ENCODE data around the gene ALPK1. TPM values are rescaled to one million over a fixed set of nuclear protein-coding genes. Genes with fewer than 3 reads are reported as not detected.

ALPK1 gene
- polyA plus RNA-seq, 1 of the 3 experiments (the other 2 are of a cell fraction) = 2.8 TPM

DNA sequence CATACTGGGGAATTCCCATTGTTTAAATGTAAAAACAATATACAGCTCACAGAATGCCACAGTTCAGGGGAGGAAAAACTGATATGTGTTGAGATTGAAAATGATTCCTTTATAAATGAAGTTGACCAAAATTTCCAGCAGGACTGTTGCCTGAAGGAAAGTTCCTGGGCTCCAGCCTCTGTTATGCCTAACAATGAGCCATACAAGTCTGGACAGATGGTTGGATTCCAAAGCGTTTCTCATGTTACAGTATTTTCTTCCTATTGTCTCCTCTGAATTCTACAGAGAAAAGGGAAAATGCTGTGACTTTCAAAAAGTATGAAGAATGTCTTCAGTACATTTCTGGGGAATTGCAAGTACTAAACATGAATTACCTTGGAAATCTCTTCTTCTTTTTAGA lies 73.3 kb downstream of the ALPK1 start:
- Histone ChIP-seq H3K36me3 (replicated peaks in 1 of 2; ENCODE audit: control insufficient read depth in 1 of 2, insufficient read depth in 2 of 2, low read length in 1 of 2) (no peaks in the 10 kb centered on the region), H3K9ac (no peak overlapping the region), H3K9me2 (no peaks in the 10 kb centered on the region), H3K27me3 (ENCODE audit: insufficient read depth) (no peaks in the 10 kb centered on the region), H3K79me2 (ENCODE audit: insufficient read depth) (no peaks in the 10 kb centered on the region), H3K27ac (ENCODE audit: low read depth in 2 of 2, low read length in 1 of 2) (no peak overlapping the region), H3F3A (replicated peaks; ENCODE audit: insufficient read depth) (no peaks in the 10 kb centered on the region), H3K4me3 (ENCODE audit: low read depth in 2 of 2, low read length in 1 of 2) (no peak overlapping the region), H4K20me1 (ENCODE audit: insufficient read depth) (no peaks in the 10 kb centered on the region), H3K9me3 (no peaks in the 10 kb centered on the region), H3K4me2 (no peak overlapping the region), H3K4me1 (ENCODE audit: control insufficient read depth in 1 of 2, insufficient read depth in 2 of 2, low read depth in 1 of 2, low read length in 1 of 2) (no peaks in the 10 kb centered on the region), H2AFZ (ENCODE audit: low read depth) (no peak overlapping the region)
- DNase-seq = no peak
- TF ChIP-seq, protein P1, sequence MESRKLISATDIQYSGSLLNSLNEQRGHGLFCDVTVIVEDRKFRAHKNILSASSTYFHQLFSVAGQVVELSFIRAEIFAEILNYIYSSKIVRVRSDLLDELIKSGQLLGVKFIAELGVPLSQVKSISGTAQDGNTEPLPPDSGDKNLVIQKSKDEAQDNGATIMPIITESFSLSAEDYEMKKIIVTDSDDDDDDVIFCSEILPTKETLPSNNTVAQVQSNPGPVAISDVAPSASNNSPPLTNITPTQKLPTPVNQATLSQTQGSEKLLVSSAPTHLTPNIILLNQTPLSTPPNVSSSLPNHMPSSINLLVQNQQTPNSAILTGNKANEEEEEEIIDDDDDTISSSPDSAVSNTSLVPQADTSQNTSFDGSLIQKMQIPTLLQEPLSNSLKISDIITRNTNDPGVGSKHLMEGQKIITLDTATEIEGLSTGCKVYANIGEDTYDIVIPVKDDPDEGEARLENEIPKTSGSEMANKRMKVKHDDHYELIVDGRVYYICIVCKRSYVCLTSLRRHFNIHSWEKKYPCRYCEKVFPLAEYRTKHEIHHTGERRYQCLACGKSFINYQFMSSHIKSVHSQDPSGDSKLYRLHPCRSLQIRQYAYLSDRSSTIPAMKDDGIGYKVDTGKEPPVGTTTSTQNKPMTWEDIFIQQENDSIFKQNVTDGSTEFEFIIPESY (IDR thresholded peaks at IDR 0.05; ENCODE audit: borderline replicate concordance, low read depth) = no peak
- TF ChIP-seq RCOR1 (IDR thresholded peaks at IDR 0.05; ENCODE audit: low read length) (no peak), FOSL2 (IDR thresholded peaks at IDR 0.05; ENCODE audit: borderline replicate concordance, low read depth) (no peak), SIN3A (IDR thresholded peaks at IDR 0.05; ENCODE audit: borderline replicate concordance, low read depth, low read length) (no peak), MXI1 (IDR thresholded peaks at IDR 0.05; ENCODE audit: low read depth, low read length) (no peak), GABPA (IDR thresholded peaks at IDR 0.05; ENCODE audit: low read depth) (no peak), TEAD4 (IDR thresholded peaks at IDR 0.05; ENCODE audit: borderline replicate concordance, insufficient read depth) (no peak), RXRA (IDR thresholded peaks at IDR 0.05; ENCODE audit: borderline replicate concordance, low read depth) (no peak), RFX5 (IDR thresholded peaks at IDR 0.05; ENCODE audit: low read length) (no peak), RAD21 (IDR thresholded peaks at IDR 0.05; ENCODE audit: low read length) (no peak), MEF2A (IDR thresholded peaks at IDR 0.05; ENCODE audit: borderline replicate concordance, low read depth) (no peak), NFIC (IDR thresholded peaks at IDR 0.05; ENCODE audit: borderline replicate concordance) (no peak), FOXM1 (IDR thresholded peaks at IDR 0.05; ENCODE audit: low read depth) (no peak)
- TF ChIP-seq, protein P2, sequence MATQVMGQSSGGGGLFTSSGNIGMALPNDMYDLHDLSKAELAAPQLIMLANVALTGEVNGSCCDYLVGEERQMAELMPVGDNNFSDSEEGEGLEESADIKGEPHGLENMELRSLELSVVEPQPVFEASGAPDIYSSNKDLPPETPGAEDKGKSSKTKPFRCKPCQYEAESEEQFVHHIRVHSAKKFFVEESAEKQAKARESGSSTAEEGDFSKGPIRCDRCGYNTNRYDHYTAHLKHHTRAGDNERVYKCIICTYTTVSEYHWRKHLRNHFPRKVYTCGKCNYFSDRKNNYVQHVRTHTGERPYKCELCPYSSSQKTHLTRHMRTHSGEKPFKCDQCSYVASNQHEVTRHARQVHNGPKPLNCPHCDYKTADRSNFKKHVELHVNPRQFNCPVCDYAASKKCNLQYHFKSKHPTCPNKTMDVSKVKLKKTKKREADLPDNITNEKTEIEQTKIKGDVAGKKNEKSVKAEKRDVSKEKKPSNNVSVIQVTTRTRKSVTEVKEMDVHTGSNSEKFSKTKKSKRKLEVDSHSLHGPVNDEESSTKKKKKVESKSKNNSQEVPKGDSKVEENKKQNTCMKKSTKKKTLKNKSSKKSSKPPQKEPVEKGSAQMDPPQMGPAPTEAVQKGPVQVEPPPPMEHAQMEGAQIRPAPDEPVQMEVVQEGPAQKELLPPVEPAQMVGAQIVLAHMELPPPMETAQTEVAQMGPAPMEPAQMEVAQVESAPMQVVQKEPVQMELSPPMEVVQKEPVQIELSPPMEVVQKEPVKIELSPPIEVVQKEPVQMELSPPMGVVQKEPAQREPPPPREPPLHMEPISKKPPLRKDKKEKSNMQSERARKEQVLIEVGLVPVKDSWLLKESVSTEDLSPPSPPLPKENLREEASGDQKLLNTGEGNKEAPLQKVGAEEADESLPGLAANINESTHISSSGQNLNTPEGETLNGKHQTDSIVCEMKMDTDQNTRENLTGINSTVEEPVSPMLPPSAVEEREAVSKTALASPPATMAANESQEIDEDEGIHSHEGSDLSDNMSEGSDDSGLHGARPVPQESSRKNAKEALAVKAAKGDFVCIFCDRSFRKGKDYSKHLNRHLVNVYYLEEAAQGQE (IDR thresholded peaks at IDR 0.05; ENCODE audit: low read depth, low read length) = no peak
- ChIA-PET CTCF (interaction anchor here (1.1 to 1.9 kb wide), 3 partner anchors 22 to 49 kb away, joined by 3 to 4 read pairs (median 3); no protein-coding TSS in a partner anchor), POLR2A (no interaction called here)
- WGBS (ENCODE audit: low lambda C conversion rate) = 73% methylated on average over 1 of the region's 1 CpG
